ENCODE results near the gene OLFM2.
"Not testable (repeated sequence)": the region's sequence is repeated elsewhere in the genome, so short reads cannot be mapped to it uniquely, and the experiment has no call there.

Gene OLFM2

DNA sequence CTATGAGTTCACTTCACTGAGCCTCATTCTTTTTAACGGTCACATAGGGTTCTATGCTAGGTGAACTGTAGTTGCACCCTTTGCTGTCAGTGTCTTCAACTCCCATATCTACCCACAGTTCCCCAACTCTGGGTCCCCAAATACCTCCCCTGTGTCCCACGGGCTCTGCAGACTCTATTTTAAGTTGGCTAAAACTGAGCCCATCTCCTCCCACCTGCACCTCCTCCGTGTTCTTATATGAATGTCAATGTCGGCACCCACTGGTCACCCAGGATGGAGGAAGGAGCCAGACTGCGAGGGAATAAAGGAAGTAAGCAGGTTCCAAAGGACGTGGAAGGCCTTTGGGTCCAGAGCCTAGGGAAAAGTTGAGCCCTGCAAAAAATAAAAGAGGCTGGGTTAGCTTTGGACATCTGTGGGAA lies 102.0 kb downstream of the OLFM2 start:
- no peak for DNase-seq
- peak overlapping the region; percentile 96 to 97 for H3K4me3 Mint-ChIP-seq
- no peaks in the 10 kb centered on the region for H3K27me3 Mint-ChIP-seq
- peak overlapping the region; percentile 95 for H3K27ac Mint-ChIP-seq
- peaks cover 6 to 18% of the 10 kb centered on the region in 2 donors for H3K36me3 Mint-ChIP-seq
- no peak for ATAC-seq (replicated peaks)
- no peaks in the 10 kb centered on the region for H3K9me3 Mint-ChIP-seq
- H3K4me1 Mint-ChIP-seq: peaks cover 14 to 28% of the 10 kb centered on the region in 2 donors

DNA sequence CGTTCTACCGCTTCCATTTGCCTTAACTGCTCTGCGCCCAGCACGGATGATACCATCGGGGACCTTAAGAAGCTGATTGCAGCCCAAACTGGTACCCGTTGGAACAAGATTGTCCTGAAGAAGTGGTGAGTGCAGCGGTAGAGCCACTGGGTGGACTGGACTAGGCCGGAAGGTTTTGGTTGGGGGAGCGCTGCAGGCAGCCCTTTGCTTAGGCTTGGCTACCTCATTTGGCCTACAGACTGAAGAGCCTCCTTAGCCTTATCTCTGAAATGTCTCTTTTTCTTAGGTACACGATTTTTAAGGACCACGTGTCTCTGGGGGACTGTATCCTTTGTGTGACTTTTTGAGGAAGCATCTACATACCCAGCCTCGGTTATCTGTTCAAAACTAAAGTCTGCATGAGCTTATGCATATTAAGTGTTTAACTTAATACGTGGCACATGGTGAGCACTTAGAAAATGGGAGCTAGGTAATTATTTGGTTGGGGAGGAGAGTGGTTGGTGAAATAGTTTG lies 107.7 kb downstream of the OLFM2 start:
- Mint-ChIP-seq H3K27me3 (no peaks in the 10 kb centered on the region), H3K4me3 (peak overlapping the region; percentile 92 to 100)

DNA sequence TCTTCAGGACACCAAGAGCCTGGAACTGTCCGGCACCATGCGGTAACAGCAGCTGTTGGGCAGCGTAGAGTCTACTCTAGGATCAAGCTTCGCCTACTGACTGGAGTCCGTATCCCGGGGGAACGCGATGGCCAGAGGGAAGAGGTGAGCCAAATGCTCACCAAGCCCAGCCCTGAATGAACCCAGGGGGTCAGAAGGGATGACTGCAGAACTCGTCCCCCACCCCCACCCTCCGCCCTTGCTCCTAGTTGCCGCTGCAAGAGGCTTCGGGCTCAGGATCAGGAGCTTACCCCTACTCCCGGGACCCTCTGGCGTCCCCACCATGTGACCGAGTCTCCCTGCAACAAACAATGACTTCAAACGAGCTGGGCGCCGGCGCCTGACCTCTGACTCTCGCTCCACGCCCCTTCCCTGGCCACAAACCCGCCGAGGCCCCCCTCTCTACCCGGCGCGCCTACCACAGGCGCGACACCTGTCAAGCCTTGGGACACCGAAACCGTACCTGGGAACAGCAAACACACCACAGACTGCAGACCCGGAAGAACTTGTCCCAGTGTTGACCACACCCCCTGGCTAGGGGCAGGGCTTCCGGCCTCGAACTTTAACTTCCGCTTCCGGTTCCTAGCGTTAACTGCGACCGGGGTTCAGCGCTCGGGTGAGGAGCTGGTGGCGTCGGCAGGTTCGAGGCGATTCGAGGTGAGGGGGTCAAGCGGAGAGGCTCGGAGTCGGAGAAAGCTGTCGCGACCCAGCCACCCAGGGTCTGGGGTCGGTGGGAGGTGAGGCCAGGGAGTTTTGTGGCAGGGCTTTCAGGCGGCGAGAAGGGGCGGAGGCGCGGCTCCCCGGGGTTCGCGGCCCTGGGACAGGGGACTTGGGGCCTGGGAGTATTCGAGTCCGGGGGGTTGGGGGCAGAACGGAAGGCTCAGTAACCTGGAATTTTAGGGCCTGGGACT lies 108.8 kb downstream of the OLFM2 start, which contains the start of gene UBL5:
UBL5 (plus strand) TSS at position 630 of the 950 bp plus-strand sequence. CDS start 420 bp downstream, outside the sequence.
- peaks cover 6 to 22% of the 10 kb centered on the region in 2 donors for H3K36me3 Mint-ChIP-seq
- H3K9me3 Mint-ChIP-seq: no peaks in the 10 kb centered on the region
- DNase-seq (peak; percentile 81), ATAC-seq (replicated peaks) (peak; percentile 98 to 99)
- peak within 1 kb of the TSS; percentile 92 to 100 for H3K4me3 Mint-ChIP-seq
- H3K4me1 Mint-ChIP-seq: peaks cover 12 to 29% of the 10 kb centered on the region in 2 donors
- peak within 1 kb of the TSS; percentile 99 for H3K27ac Mint-ChIP-seq
- no peaks in the 10 kb centered on the region for H3K27me3 Mint-ChIP-seq

More for the DNA sequence above, 107.7 kb downstream of the OLFM2 start:
- peak overlapping the region; percentile 51 for H3K27ac Mint-ChIP-seq
- H3K9me3 Mint-ChIP-seq: no peaks in the 10 kb centered on the region
- peaks cover 6 to 19% of the 10 kb centered on the region in 2 donors for H3K36me3 Mint-ChIP-seq
- DNase-seq: no peak
- ATAC-seq (replicated peaks): no peak
- peaks cover 12 to 29% of the 10 kb centered on the region in 2 donors for H3K4me1 Mint-ChIP-seq

- Mint-ChIP-seq H3K4me1 (peaks cover 13 to 32% of the 10 kb centered on the region in 2 donors), H3K36me3 (peaks cover 4 to 16% of the 10 kb centered on the region in 2 donors), H3K27ac (no peak overlapping the region), H3K4me3 (no peak overlapping the region), H3K9me3 (no peaks in the 10 kb centered on the region), H3K27me3 (no peaks in the 10 kb centered on the region)
- ATAC-seq (replicated peaks) (no peak), DNase-seq (no peak)
These were observed 112.5 kb downstream of the OLFM2 start for GRCh38 chr19:9823816-9824215.

- H3K9me3 Mint-ChIP-seq; H3K27me3 Mint-ChIP-seq; H3K27ac Mint-ChIP-seq; DNase-seq; ATAC-seq (replicated peaks): not testable (repeated sequence)
- Mint-ChIP-seq H3K4me3 (peak overlapping the region; percentile 95 to 98), H3K4me1 (peaks cover 10 to 30% of the 10 kb centered on the region in 2 donors), H3K36me3 (peaks cover 17 to 26% of the 10 kb centered on the region in 2 donors)
These were observed 116.3 kb downstream of the OLFM2 start for GRCh38 chr19:9820034-9820433.

DNA sequence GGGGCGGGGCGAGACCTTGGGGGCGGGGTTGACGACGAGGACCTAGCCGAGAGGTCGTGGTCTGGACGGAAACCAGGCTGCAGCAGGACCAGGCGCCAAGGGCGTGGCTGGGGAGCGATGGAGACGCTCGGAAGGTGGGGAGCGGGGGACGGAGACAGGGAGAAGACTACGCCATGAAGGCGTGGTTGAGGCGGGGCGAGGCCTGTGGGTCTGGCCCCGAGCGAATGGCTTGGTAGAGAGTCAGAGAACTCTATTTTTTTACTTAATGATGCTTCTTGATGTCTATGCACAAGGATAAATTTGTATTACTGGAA lies 116.8 kb downstream of the OLFM2 start:
- peaks cover 6 to 7% of the 10 kb centered on the region in 2 donors for H3K9me3 Mint-ChIP-seq

DNA sequence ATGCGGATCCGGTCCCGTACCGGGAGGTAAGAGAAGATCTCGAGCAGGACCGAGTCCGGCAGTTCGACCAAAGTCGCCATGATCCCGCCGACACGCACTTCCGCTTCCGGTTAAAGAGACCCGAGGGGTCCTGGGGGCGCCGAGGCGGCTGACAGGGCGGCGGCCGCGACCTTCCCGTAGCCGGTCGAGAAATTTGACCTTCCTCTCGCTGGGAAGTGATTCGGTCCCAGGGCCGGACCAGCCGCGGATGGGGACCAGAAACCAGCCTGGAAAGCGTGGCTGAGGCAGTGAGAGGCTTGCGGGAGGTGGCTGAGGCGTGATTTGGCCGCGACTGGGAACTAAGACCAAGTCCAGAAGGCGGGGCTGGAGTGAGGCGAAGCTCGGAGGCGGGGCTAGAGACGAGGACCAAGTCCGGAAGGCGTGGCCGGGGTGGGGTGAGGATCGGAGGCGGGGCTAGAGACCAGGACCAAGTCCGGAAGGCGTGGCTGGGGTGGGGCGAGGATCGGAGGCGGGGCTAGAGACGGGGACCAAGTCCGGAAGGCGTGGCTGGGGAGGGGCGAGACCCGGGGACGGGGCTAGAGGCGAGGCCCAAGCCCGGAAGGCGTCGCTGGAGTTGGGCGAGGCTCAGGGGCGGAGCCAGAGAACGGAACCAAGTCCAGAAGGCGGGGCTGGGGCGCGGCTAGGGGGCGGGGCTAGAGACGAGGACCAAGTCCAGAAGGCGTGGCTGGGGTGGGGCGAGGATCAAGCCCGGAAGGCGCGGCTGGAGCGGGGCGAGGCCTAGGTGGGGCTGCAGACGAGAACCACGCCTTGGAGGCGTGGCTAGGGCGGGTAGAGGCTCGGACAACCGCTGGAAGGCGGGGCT lies 117.3 kb downstream of the OLFM2 start, which contains the start of gene FBXL12:
FBXL12 (minus strand) TSS at position 346 of the 862 bp plus-strand sequence; CDS start at position 80, 266 bp downstream.
- ATAC-seq (replicated peaks): peak; percentile 87 to 90
- H3K9me3 Mint-ChIP-seq: peaks cover 6 to 7% of the 10 kb centered on the region in 2 donors
- peak within 1 kb of the TSS; percentile 98 for H3K27ac Mint-ChIP-seq

More for the DNA sequence above, 116.8 kb downstream of the OLFM2 start:
- Mint-ChIP-seq H3K36me3 (peaks cover 21 to 31% of the 10 kb centered on the region in 2 donors), H3K4me3 (peak overlapping the region; percentile 95 to 98), H3K27ac (peak overlapping the region; percentile 98), H3K4me1 (peaks cover 10 to 30% of the 10 kb centered on the region in 2 donors), H3K27me3 (no peaks in the 10 kb centered on the region)
- DNase-seq (no peak), ATAC-seq (replicated peaks) (no peak)

GRCh38 chr19:9818175-9818733 lies 118.1 kb downstream of the OLFM2 start:
- Mint-ChIP-seq H3K27ac (peak overlapping the region; percentile 98), H3K4me3 (peak overlapping the region; percentile 95 to 98), H3K4me1 (peaks cover 10 to 30% of the 10 kb centered on the region in 2 donors), H3K36me3 (peaks cover 25 to 33% of the 10 kb centered on the region in 2 donors), H3K9me3 (peaks cover 6 to 7% of the 10 kb centered on the region in 2 donors), H3K27me3 (no peaks in the 10 kb centered on the region)
- no peak for DNase-seq
- no peak for ATAC-seq (replicated peaks)

More for the DNA sequence above, 117.3 kb downstream of the OLFM2 start, which contains the start of gene FBXL12:
- H3K4me1 Mint-ChIP-seq: peaks cover 10 to 30% of the 10 kb centered on the region in 2 donors
- peak; percentile 100 for DNase-seq
- H3K27me3 Mint-ChIP-seq: no peaks in the 10 kb centered on the region
- peaks cover 22 to 33% of the 10 kb centered on the region in 2 donors for H3K36me3 Mint-ChIP-seq
- peak within 1 kb of the TSS; percentile 95 to 98 for H3K4me3 Mint-ChIP-seq

GRCh38 chr19:9811139-9811538 lies 125.2 kb downstream of the OLFM2 start:
- H3K9me3 Mint-ChIP-seq: peaks cover 0 to 1% of the 10 kb centered on the region in 2 donors
- ATAC-seq (replicated peaks): no peak

DNA sequence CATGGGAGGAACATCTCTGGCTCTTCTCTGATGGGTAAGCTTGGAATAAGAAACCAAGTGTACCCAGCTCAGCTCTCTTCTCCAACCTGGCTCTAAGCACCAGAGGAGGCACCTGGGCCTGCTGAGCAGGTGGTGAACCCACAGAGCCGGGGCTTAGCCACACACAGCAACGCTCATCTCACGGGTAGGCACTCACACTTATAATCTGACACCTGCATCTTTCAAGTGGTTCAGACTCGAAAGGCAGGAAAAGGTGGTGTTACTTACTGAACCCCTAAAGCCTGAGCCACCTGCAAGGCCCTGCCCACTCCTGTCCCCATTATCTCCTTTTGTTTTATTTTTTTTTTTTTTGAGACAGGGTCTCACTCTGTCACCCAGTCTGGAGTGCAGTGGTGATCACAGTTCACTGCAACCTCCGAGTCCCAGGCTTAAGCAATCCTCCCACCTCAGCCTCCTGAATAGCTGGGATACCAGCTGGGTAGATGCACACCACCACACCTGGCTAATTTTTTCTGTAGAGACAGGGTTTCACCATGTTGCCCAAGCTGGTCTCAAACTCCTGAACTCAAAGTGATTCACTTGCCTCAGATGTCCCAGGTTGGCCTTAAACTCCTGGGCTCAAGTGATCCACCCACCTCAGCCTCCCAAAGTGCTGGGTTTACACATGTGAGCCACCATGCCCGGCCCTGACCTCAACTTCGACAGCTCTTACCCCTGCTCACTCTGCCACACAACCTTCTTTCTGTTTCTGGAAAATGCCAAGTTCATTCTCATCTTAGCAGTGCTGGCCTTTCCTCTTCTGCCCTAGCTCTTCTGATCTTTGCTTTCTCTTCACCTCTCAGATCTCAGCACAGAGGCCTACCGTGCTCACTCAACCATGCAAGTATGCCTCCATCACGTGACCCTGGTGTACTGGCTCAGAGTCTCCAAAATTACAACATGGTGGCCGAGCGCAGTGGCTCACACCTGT lies 127.2 kb downstream of the OLFM2 start:
- Mint-ChIP-seq H3K9me3 (no peaks in the 10 kb centered on the region), H3K4me3 (no peak overlapping the region), H3K27me3 (no peaks in the 10 kb centered on the region), H3K27ac (no peak overlapping the region), H3K4me1 (peaks cover 0 to 2% of the 10 kb centered on the region in 2 donors), H3K36me3 (peaks cover 20 to 39% of the 10 kb centered on the region in 2 donors)
- ATAC-seq (replicated peaks) (no peak), DNase-seq (no peak)

More at GRCh38 chr19:9811139-9811538, 125.2 kb downstream of the OLFM2 start:
- DNase-seq: no peak
- no peak overlapping the region for H3K4me3 Mint-ChIP-seq
- peaks cover 0 to 2% of the 10 kb centered on the region in 2 donors for H3K4me1 Mint-ChIP-seq
- H3K27me3 Mint-ChIP-seq: no peaks in the 10 kb centered on the region
- peak overlapping the region; percentile 9 for H3K27ac Mint-ChIP-seq
- peaks cover 30 to 48% of the 10 kb centered on the region in 2 donors for H3K36me3 Mint-ChIP-seq

- Mint-ChIP-seq H3K27ac (no peak overlapping the region), H3K27me3 (no peaks in the 10 kb centered on the region), H3K4me1 (peaks cover 0 to 2% of the 10 kb centered on the region in 2 donors), H3K36me3 (peaks cover 16 to 43% of the 10 kb centered on the region in 2 donors), H3K4me3 (no peak overlapping the region), H3K9me3 (no peaks in the 10 kb centered on the region)
- ATAC-seq (replicated peaks) (no peak), DNase-seq (no peak)
These were observed 129.5 kb downstream of the OLFM2 start for GRCh38 chr19:9806803-9807202.
